Epithelial cell of proximal tubule (primary cell): ENCODE data around the gene PTPRN2. TPM values are rescaled to one million over a fixed set of nuclear protein-coding genes. Genes with fewer than 3 reads are reported as not detected.

ENCODE experiments used
- DNase-seq: peaks from one replicate; pipeline ENCODE4 v3.0.0-alpha.2; 2011; ENCODE audit warnings: low read depth
- H3K4me3 ChIP-seq: 2 replicates; pipeline ENCODE4 v1.5.1; 2011; ENCODE audit warnings: low read depth, mild to moderate bottlenecking, low read length
- total RNA-seq: library from RNA; depleted of rRNA; stranded (reverse); fragments of >200 nt; gene quantifications from 2 replicates; pipeline ENCODE4 v1.2.3, GENCODE V29; 2015
- TF ChIP-seq, protein P1 (sequence below): conservative IDR thresholded peaks from 2 replicates; pipeline ENCODE4 v1.5.1; 2012; ENCODE audit warnings: low read depth, mild to moderate bottlenecking, low read length

The PTPRN2 gene
- total RNA-seq, 1 donor from 2014 or later = 2.8 TPM

DNA sequence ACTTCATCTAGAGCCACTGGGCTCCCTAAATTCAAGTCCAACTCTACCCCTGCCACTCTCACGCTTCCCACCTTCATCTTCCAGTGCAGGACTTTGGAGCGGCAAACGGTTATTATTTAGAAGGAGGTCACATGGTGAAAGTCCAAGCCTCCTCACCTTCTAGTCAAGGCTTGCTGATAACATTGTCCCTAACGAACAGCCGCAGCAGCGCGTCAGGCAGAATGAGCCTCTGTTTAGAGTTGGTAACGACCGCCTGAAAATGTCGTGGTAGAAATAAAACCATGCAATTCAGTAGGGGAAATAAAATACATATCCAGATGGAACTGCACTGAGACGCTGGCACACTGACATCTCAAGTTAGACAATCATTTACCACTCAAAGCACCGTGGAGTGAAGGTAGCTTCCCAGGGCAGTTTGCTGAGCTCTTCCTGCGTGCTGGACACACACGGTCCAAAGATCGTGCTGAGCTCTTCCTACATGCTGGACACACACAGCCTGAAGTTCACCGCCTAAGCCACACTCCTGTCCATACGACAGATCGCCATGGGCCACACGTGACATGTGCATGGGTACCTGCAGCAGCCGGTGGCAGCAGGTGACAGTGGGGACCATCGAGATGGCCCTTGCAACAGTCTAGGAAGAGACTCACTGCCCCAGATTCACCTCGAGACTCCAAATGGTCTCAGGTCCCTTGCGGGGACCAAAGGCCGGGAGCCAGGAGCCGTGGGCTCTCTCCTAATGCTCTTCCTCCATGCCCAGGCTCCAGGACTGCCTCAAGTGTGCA, 323.5 kb downstream of the PTPRN2 start:
- no peak for DNase-seq
- H3K4me3 ChIP-seq = no peak overlapping the region
- TF ChIP-seq, protein P1, sequence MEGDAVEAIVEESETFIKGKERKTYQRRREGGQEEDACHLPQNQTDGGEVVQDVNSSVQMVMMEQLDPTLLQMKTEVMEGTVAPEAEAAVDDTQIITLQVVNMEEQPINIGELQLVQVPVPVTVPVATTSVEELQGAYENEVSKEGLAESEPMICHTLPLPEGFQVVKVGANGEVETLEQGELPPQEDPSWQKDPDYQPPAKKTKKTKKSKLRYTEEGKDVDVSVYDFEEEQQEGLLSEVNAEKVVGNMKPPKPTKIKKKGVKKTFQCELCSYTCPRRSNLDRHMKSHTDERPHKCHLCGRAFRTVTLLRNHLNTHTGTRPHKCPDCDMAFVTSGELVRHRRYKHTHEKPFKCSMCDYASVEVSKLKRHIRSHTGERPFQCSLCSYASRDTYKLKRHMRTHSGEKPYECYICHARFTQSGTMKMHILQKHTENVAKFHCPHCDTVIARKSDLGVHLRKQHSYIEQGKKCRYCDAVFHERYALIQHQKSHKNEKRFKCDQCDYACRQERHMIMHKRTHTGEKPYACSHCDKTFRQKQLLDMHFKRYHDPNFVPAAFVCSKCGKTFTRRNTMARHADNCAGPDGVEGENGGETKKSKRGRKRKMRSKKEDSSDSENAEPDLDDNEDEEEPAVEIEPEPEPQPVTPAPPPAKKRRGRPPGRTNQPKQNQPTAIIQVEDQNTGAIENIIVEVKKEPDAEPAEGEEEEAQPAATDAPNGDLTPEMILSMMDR = no peak

DNA sequence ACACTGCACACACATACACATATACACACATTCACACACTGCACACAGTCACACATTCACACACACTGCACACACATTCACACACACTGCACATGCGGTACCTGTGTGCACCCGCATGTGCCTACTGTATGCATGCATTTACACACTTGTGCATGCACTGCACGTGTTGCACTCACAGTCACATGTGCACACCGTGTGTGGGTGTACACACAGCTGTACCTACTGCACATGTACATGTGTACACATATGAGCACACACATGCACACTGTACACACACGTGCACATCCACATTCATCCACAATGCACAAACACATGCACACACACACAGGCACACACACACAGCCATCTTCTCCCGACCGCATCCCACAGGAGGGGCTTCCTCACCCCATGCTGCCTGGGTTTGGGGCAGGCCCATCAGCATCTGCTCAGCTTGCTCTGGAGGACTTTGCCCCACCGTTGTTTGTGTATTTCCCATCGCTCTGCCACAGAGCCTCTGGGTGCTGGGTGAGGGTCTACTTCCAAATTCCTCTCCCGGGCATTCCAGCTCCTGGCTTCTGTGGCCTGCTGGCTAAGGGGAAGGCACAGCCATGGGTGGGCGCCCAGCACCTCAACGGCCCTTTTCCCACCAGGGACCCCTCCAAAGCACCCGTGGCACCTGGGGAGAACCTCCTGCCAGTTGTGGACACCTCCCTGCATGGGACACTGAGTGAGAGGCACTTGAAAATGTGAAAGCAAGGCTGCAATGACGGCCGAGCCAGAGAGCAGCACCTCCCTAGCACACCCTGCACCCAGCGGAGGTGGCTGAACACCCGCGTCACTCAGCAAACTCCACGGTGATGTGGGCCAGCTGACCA, 324.3 kb downstream of the PTPRN2 start:
- H3K4me3 ChIP-seq = no peak overlapping the region
- TF ChIP-seq, protein P1 = no peak
- DNase-seq = no peak

DNA sequence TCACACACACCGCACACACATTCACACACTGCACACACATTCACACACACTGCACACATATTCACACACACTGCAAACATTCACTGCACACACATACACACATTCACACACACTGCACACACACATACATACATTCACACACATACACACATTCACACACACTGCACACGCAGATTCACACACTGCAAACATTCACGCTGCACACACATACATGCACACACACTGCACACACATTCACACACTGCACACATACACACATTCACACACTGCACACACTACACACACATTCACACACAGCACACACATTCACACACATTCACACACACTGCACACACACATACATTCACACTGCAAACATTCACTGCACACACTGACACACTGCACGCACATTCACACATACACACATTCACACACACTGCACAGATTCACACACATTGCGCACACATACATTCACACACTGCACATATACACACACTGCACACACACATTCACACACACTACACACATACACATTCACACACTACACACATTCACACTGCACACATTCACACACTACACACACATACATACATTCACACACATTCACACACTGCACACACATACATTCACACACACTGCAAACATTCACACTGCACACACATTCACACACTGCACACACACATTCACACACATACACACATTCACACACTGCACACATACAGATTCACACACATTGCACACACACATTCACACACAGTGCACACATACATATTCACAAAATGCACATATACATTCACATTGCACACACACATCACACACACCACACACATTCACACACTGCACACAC, 325.1 kb downstream of the PTPRN2 start:
- TF ChIP-seq, protein P1 = no peak
- H3K4me3 ChIP-seq = no peak overlapping the region
- no peak for DNase-seq

DNA sequence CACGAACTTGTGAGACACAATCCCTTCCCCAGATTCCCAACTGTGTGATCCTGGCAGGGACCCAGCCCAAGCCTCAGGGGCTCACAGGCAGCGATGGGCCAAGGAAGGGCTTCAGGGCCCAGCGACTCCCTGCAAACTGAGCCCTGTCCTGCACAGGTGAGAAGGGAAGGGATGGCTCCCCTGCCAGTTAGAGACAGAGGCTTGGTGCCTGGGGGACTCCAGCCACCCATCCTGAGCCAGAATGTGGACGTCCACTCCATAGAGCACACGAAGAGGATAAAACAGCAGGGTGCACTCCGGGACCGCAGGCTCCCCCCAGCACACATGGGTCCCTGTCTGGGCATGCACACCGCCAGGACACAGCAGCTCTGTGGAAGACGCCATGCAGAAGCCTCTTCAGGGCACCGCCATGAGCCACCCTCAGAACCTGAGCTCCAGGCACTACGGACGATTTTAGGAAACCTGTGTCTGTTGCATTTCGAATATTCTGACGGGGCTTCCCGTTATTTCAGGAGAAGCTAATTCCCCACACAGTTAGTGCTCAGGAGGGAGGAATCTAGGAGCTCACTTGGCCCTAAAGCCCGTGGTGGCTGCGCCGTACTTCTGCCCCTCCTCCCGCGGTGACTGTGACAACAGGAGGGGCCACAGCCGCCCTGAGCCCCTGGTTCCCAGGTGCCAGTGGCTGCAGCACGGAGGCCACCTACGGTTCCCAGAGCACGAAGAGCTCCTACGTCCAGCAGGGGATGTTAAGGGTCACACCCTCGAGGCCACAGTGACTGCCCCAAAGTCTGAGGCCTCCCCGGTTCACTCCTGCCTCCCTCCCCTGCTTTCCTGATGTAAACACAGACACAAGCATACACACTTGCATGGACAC, 326.0 kb downstream of the PTPRN2 start:
- no peak overlapping the region for H3K4me3 ChIP-seq
- TF ChIP-seq, protein P1 = no peak
- DNase-seq = no peak

DNA sequence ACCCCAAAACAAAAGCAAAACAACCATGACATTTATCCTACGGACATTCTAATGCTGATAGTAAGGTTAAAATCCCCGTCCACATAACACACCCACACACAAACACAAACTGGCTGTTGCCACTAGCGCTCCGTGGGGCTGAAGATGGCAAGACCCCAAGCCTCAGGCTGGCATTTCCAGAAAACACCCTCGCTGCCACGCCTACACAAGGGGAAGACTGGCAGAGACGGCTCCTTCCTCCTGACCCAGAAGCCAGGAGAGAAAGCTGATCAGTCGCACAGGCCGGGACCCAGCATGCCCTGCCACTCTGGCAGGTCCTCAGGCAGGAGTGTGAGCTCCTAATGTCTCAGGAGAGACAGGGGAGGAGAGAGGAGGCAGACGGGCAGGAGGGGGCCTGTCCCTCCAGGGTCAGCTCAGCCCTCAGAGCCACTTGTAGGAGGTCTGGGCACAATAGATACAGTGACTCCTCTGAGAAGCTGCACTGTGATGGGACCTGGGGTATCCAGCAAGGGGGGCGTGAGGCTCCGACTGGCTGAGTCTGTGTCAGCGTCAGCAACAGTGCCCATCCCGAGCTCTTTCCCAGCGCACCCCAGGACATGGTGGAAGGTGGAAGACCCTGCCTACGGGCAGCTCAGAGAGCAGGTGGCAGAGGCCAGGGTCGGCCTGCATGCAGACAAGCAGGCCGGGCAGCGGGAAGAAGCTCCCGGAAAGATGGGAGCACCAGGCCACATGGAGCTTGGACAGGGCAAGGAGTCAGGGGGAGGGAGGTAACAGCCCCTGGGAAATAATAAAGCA, 326.9 kb downstream of the PTPRN2 start:
- H3K4me3 ChIP-seq = no peak overlapping the region
- TF ChIP-seq, protein P1 = no peak
- DNase-seq = no peak
